ENCODE data around the gene RAD50. TPM values are rescaled to one million over a fixed set of nuclear protein-coding genes. Genes with fewer than 3 reads are reported as not detected.
"Not testable (repeated sequence)": the region's sequence is repeated elsewhere in the genome, so short reads cannot be mapped to it uniquely, and the experiment has no call there.

Gene RAD50
- total RNA-seq, 2 donors from 2014 or later, result 49.7 to 50.7 TPM

DNA sequence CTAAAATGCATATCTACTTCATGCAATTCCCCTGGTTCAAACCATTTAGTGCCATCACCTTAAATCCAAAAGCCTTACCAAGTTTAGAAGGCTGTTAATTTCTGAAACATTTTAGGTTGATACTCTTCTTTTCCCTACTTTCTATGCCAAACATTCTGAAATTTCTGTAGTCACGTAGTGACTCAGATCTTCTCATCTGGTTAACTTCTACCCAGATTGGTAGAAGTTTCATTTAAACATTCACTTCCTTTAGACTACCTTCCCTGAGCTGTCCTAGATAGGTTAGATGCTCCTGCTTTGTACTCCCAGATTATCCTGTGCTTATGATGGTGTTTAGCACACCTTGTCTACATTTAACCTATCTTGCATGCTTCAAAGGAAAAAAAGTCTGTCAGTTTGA lies 9.9 kb downstream of the RAD50 start:
- Histone ChIP-seq H3K4me1 (ENCODE audit: control insufficient read depth, insufficient read depth, low read length) (no peaks in the 10 kb centered on the region), H3K4me3 (ENCODE audit: low read length) (no peak overlapping the region), H3K36me3 (ENCODE audit: control insufficient read depth, insufficient read depth, low read length) (peaks cover 56% of the 10 kb centered on the region), H3K27ac (ENCODE audit: low read depth, low read length) (no peak overlapping the region), H3K9me3 (ENCODE audit: control insufficient read depth, low read length) (peaks cover 23% of the 10 kb centered on the region), H3K9ac (ENCODE audit: extremely low read depth, low read length, poor library complexity, severe bottlenecking) (no peak overlapping the region), H3K27me3 (ENCODE audit: control insufficient read depth, insufficient read depth, low read length, poor library complexity, severe bottlenecking) (no peaks in the 10 kb centered on the region)
- no peak for TF ChIP-seq CTCF (conservative IDR thresholded peaks at IDR 0.05)
- no peak for DNase-seq
- Mint-ChIP-seq H3K27me3 (ENCODE audit: insufficient read depth) (no peaks in the 10 kb centered on the region), H3K36me3 (ENCODE audit: low read depth) (peaks cover 26% of the 10 kb centered on the region), H3K27ac (no peak overlapping the region), H3K9me3 (peaks cover 5% of the 10 kb centered on the region), H3K4me1 (no peaks in the 10 kb centered on the region), H3K4me3 (no peak overlapping the region)
- WGBS, 2 experiments (ENCODE audit: insufficient coverage in 1 of 2, insufficient read length in 1 of 2), result 88 to 92% methylated on average over 1 of the region's 1 CpG

DNA sequence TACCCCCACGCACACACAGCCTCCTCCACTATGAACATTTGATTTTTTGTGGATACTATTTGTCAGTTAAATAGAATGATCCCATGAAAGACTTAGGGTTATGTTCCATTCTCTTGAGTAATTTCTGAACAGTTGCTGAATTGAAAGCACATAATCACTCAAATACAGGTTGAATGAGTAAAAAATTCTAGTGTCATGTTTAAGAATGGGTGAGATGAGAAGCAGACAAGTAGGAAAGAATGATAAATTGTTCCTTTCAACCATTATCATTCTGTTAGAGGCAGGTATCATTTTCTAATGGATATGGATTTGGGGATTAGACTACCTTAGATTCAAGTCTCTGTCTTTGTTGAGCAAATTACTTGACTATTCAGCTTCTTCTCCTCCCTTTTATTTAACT lies 19.3 kb downstream of the RAD50 start:
- H3K9me3 Mint-ChIP-seq, result peaks cover 19% of the 10 kb centered on the region
- peaks cover 76% of the 10 kb centered on the region for H3K36me3 Mint-ChIP-seq (ENCODE audit: low read depth)
- Histone ChIP-seq H3K27ac (ENCODE audit: low read depth, low read length) (no peak overlapping the region), H3K4me3 (ENCODE audit: low read length) (no peak overlapping the region), H3K27me3 (ENCODE audit: control insufficient read depth, insufficient read depth, low read length, poor library complexity, severe bottlenecking) (no peaks in the 10 kb centered on the region), H3K4me1 (ENCODE audit: control insufficient read depth, insufficient read depth, low read length) (no peaks in the 10 kb centered on the region), H3K36me3 (ENCODE audit: control insufficient read depth, insufficient read depth, low read length) (peaks cover 53% of the 10 kb centered on the region), H3K9ac (ENCODE audit: extremely low read depth, low read length, poor library complexity, severe bottlenecking) (no peak overlapping the region), H3K9me3 (ENCODE audit: control insufficient read depth, low read length) (peaks cover 9% of the 10 kb centered on the region)
- no peaks in the 10 kb centered on the region for H3K27me3 Mint-ChIP-seq (ENCODE audit: insufficient read depth)
- no peaks in the 10 kb centered on the region for H3K4me1 Mint-ChIP-seq
- no peak for TF ChIP-seq CTCF (conservative IDR thresholded peaks at IDR 0.05)
- no peak overlapping the region for H3K4me3 Mint-ChIP-seq
- DNase-seq, result no peak
- no peak overlapping the region for H3K27ac Mint-ChIP-seq
- no CpG with 5 or more reads among the region's 1 CpG for WGBS, 2 experiments (ENCODE audit: insufficient coverage in 1 of 2, insufficient read length in 1 of 2)

- peaks cover 43% of the 10 kb centered on the region for H3K36me3 ChIP-seq (ENCODE audit: control insufficient read depth, insufficient read depth, low read length)
- not testable (repeated sequence) for H3K27ac ChIP-seq (ENCODE audit: low read depth, low read length); H3K4me1 ChIP-seq (ENCODE audit: control insufficient read depth, insufficient read depth, low read length); H3K9ac ChIP-seq (ENCODE audit: extremely low read depth, low read length, poor library complexity, severe bottlenecking); H3K27me3 Mint-ChIP-seq (ENCODE audit: insufficient read depth); H3K4me3 ChIP-seq (ENCODE audit: low read length); H3K27ac Mint-ChIP-seq; H3K4me1 Mint-ChIP-seq; H3K9me3 Mint-ChIP-seq; H3K27me3 ChIP-seq (ENCODE audit: control insufficient read depth, insufficient read depth, low read length, poor library complexity, severe bottlenecking); H3K9me3 ChIP-seq (ENCODE audit: control insufficient read depth, low read length); H3K4me3 Mint-ChIP-seq; DNase-seq
- peaks cover 41% of the 10 kb centered on the region for H3K36me3 Mint-ChIP-seq (ENCODE audit: low read depth)
- WGBS, 2 experiments (ENCODE audit: insufficient coverage in 1 of 2, insufficient read length in 1 of 2), result 100% methylated on average over 1 of the region's 2 CpGs; no CpG with 5 or more reads in 1 of the 2 experiments
These were observed 27.8 kb downstream of the RAD50 start for GRCh38 chr5:132584560-132584959.

DNA sequence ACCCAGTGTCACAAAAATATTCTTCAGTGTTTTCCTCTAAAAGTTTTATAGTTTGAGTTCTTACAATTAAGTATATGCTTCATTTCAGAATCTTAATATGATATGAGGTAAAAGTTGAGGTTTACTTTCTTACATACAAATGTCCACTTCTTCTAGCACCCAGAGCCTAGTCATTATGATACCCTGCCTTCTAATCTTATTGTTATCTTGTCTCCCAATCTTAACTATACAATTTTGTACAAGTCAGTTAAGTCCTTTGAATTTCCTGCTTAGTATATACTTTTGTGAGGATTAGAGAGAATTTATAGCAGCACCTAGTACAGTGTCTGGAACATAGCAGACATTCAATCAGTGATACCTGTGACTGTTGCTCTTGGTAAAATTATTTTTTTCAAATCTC lies 29.3 kb downstream of the RAD50 start:
- Histone ChIP-seq H3K9me3 (ENCODE audit: control insufficient read depth, low read length) (no peaks in the 10 kb centered on the region), H3K4me1 (ENCODE audit: control insufficient read depth, insufficient read depth, low read length) (no peaks in the 10 kb centered on the region), H3K9ac (ENCODE audit: extremely low read depth, low read length, poor library complexity, severe bottlenecking) (no peak overlapping the region), H3K27ac (ENCODE audit: low read depth, low read length) (no peak overlapping the region), H3K36me3 (ENCODE audit: control insufficient read depth, insufficient read depth, low read length) (peaks cover 45% of the 10 kb centered on the region), H3K27me3 (ENCODE audit: control insufficient read depth, insufficient read depth, low read length, poor library complexity, severe bottlenecking) (no peaks in the 10 kb centered on the region), H3K4me3 (ENCODE audit: low read length) (no peak overlapping the region)
- no peak for TF ChIP-seq CTCF (conservative IDR thresholded peaks at IDR 0.05)
- Mint-ChIP-seq H3K27ac (no peak overlapping the region), H3K4me1 (no peaks in the 10 kb centered on the region), H3K4me3 (no peak overlapping the region), H3K27me3 (ENCODE audit: insufficient read depth) (no peaks in the 10 kb centered on the region), H3K9me3 (no peaks in the 10 kb centered on the region), H3K36me3 (ENCODE audit: low read depth) (peaks cover 47% of the 10 kb centered on the region)
- no peak for DNase-seq
